Ectodermal cell (in vitro differentiated cells): ENCODE results near the gene OR56A5.
"Not testable (repeated sequence)": the region's sequence is repeated elsewhere in the genome, so short reads cannot be mapped to it uniquely, and the experiment has no call there.

Experiments
- H3K27ac ChIP-seq: 2 replicates; pipeline ENCODE4 v1.7.0; 2013; ENCODE audit warnings: mild to moderate bottlenecking, low read depth, low read length; ENCODE audit not compliant: insufficient read depth, poor library complexity, severe bottlenecking
- H3K27me3 ChIP-seq: 2 replicates; pipeline ENCODE4 v1.7.0; 2013; ENCODE audit warnings: mild to moderate bottlenecking, low read length; ENCODE audit not compliant: insufficient read depth, control insufficient read depth, poor library complexity, severe bottlenecking
- H3K36me3 ChIP-seq: one replicate; pipeline ENCODE4 v1.7.0; 2013; ENCODE audit warnings: low read length; ENCODE audit not compliant: control insufficient read depth, insufficient read depth
- H3K4me1 ChIP-seq: one replicate; pipeline ENCODE4 v1.7.0; 2013; ENCODE audit warnings: low read length; ENCODE audit not compliant: control insufficient read depth, insufficient read depth
- H3K4me3 ChIP-seq: 2 replicates; pipeline ENCODE4 v1.7.0; 2013; ENCODE audit warnings: low read depth, low read length, control low read depth; ENCODE audit not compliant: insufficient read depth
- H3K9me3 ChIP-seq: 2 replicates; pipeline ENCODE4 v1.7.0; 2013; ENCODE audit warnings: mild to moderate bottlenecking, low read length, moderate library complexity; ENCODE audit not compliant: control insufficient read depth
- WGBS, 2 experiments: methylation state at CpG; one replicate each; pipeline ENCODE4 v1.1.7; 2013; ENCODE audit warnings: missing lambda C conversion rate in 2 of 2; 5-methylcytosine and 5-hydroxymethylcytosine counted together

OR56A5 gene

DNA sequence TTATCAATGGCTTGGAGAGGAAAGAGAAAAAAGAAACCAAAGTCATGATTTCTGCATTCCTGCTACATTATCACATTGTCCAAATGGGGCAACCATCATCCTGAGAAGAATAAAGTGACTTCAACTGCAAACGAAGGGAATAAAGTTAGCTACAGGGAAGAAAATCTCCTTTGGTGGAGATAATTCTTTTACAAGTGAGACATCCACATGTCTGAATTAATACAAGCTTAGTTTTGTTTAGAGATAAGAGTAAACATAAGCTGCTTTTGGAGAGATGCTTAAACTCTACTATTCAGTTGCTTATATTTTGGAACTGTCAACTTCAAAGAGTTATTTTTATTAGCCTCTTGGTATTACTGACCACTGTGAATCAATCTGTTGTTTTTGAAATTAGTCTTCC is 18.6 kb upstream of the OR56A5 start, which contains the start of gene OR52L1:
Gene OR52L1 (minus strand): TSS at position 101 of the 400 bp plus-strand sequence. CDS start 55 bp downstream, at position 46.
- Histone ChIP-seq H3K9me3 (no peaks in the 10 kb centered on the region), H3K27ac (no peak within 1 kb of the TSS), H3K36me3 (no peaks in the 10 kb centered on the region), H3K4me1 (no peaks in the 10 kb centered on the region), H3K4me3 (no peak within 1 kb of the TSS), H3K27me3 (no peaks in the 10 kb centered on the region)
- WGBS, 2 experiments = 92% methylated on average over 1 of the region's 1 CpG; no CpG with 5 or more reads in 1 of the 2 experiments

- no peak overlapping the region for H3K4me3 ChIP-seq
- 60 to 86% methylated on average over 1 of the region's 1 CpG for WGBS, 2 experiments
- H3K27ac ChIP-seq = no peak overlapping the region
- no peaks in the 10 kb centered on the region for H3K4me1 ChIP-seq
- H3K27me3 ChIP-seq = no peaks in the 10 kb centered on the region
- H3K9me3 ChIP-seq = no peaks in the 10 kb centered on the region
- H3K36me3 ChIP-seq = no peaks in the 10 kb centered on the region
Observed at GRCh38 chr11:5983443-5983842, 15.1 kb upstream of the OR56A5 start.

DNA sequence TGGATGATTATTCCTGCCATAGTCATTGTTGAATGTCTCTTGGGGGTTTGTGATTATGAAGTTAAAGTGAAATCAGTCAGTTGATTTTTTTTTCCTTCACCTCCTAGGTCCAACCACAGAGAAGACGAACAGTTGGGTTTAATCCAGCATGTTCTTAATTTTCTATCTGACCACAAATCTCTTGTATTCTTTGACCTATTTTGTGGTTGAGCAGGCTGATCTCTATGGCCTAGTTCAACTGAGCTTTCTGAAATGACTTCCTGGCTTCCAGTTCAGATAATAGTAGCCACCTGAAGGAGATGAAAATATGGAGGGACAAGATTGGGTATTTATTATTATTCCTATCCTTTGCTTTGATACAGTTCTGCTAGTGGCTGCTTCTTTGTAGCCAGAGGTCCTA is 5.2 kb upstream of the OR56A5 start:
- no peaks in the 10 kb centered on the region for H3K36me3 ChIP-seq
- no peaks in the 10 kb centered on the region for H3K4me1 ChIP-seq
- WGBS, 2 experiments = 81 to 100% methylated on average over 1 of the region's 1 CpG
- no peak overlapping the region for H3K4me3 ChIP-seq
- no peaks in the 10 kb centered on the region for H3K9me3 ChIP-seq
- H3K27ac ChIP-seq = no peak overlapping the region
- no peaks in the 10 kb centered on the region for H3K27me3 ChIP-seq

DNA sequence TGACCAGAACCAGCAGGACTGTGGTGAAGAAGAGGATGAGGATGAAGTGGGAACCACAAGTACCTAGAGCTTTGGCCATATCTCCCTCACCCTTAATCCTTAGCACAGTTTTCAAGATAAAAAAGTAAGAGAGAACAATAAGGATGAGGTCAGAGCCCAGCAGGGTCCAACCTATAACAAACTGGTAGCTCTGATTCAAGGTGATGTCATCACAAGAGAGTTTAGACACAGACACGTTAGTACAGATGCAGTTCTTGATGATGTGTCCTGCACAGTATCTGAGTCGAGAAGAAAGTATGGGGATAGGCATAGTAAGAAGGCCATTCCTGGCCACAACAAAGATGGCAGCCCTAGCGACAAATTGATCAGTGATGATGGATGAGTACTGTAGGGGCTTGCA is 586 bp downstream of the OR56A5 start:
- Histone ChIP-seq H3K4me3 (no peak overlapping the region), H3K27ac (no peak overlapping the region), H3K9me3 (no peaks in the 10 kb centered on the region), H3K36me3 (no peaks in the 10 kb centered on the region), H3K27me3 (no peaks in the 10 kb centered on the region), H3K4me1 (no peaks in the 10 kb centered on the region)
- WGBS, 2 experiments = 59 to 62% methylated on average over 3 of the region's 3 CpGs

GRCh38 chr11:5966958-5967357 is 1.3 kb downstream of the OR56A5 start:
- WGBS, 2 experiments = 83 to 94% methylated on average over 1 to 2 of the region's 2 CpGs
- Histone ChIP-seq H3K36me3 (no peaks in the 10 kb centered on the region), H3K9me3 (no peaks in the 10 kb centered on the region), H3K4me3 (no peak overlapping the region), H3K4me1 (no peaks in the 10 kb centered on the region), H3K27me3 (no peaks in the 10 kb centered on the region), H3K27ac (no peak overlapping the region)

GRCh38 chr11:5960704-5961320 is 7.5 kb downstream of the OR56A5 start:
- not testable (repeated sequence) for H3K27ac ChIP-seq, H3K36me3 ChIP-seq, H3K4me1 ChIP-seq, H3K27me3 ChIP-seq, H3K9me3 ChIP-seq, H3K4me3 ChIP-seq
- WGBS, 2 experiments = 90% methylated on average over 40 of the region's 40 CpGs

DNA sequence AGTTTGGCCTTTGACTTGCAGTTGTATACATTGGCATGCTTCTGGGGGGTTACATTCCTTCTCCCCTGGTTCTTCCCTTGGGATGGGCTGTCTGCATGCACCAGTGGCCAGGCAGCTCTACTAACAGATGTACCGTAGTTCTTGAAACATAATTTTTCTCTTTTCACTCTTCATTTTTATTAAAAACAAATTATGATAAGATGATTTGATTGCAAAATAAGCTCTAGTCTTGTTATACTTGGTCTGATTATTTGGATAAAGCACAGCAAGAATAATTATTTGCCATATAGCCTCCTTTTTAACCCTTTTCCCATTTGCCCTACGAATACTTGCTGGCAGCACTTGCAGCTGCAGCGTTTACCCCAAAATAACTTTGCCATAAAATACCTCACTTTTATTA is 12.7 kb downstream of the OR56A5 start:
- Histone ChIP-seq H3K27ac (no peak overlapping the region), H3K36me3 (no peaks in the 10 kb centered on the region), H3K4me3 (no peak overlapping the region), H3K9me3 (no peaks in the 10 kb centered on the region), H3K4me1 (no peaks in the 10 kb centered on the region), H3K27me3 (no peaks in the 10 kb centered on the region)
- WGBS, 2 experiments = 91 to 94% methylated on average over 2 of the region's 3 CpGs

DNA sequence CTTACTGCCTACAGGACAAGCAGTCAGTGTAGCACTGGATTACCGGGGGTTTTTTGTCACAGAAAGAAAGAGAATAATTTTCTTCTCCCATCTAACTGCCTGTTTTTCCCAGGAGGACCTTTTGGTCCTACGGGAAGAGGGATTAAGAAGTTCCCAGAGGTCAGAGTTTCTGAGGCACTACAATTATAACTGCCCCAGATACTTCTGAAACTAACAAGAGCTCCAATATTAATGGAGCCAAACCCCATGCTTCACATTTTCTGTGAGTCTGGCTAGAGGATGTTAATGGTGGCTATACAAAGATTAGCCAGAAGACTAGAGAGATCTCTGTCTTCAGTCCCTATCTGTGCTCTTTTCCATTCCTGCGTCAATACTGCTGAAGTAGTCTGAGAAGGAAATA is 26.3 kb downstream of the OR56A5 start, which contains the start of gene OR56A3:
Gene OR56A3 (plus strand): TSS at position 301 of the 400 bp plus-strand sequence. CDS start 5,096 bp downstream, outside the sequence.
- no peaks in the 10 kb centered on the region for H3K9me3 ChIP-seq
- H3K4me1 ChIP-seq = no peaks in the 10 kb centered on the region
- H3K27me3 ChIP-seq = no peaks in the 10 kb centered on the region
- H3K27ac ChIP-seq = no peak within 1 kb of the TSS
- 90 to 96% methylated on average over 3 of the region's 3 CpGs for WGBS, 2 experiments
- H3K36me3 ChIP-seq = no peaks in the 10 kb centered on the region
- no peak within 1 kb of the TSS for H3K4me3 ChIP-seq

DNA sequence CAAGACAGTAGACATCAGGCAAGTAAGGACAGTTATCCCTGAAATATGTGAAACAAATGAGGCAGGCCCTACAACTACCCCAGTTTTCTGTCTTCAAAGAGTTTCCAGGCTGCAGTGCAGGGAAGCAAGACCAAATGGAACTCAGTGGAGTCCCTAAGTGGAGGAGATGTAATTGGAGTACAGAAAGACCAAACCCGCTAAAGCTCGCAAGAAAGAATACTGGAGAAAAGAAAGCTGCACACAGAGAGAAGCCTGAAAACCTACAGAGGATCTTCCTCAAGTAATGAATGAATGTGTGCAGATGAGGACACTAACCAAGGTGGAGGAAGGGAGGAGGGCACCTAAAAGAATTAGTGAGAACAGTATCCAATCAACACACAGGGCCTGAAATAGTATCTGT is 27.5 kb downstream of the OR56A5 start:
- Histone ChIP-seq H3K4me1 (no peaks in the 10 kb centered on the region), H3K4me3 (no peak overlapping the region), H3K9me3 (no peaks in the 10 kb centered on the region), H3K36me3 (no peaks in the 10 kb centered on the region), H3K27ac (no peak overlapping the region), H3K27me3 (no peaks in the 10 kb centered on the region)
- 96 to 98% methylated on average over 2 of the region's 2 CpGs for WGBS, 2 experiments

GRCh38 chr11:5938603-5938965 is 29.7 kb downstream of the OR56A5 start:
- no peak overlapping the region for H3K27ac ChIP-seq
- H3K9me3 ChIP-seq = no peaks in the 10 kb centered on the region
- no peak overlapping the region for H3K4me3 ChIP-seq
- H3K27me3 ChIP-seq = no peaks in the 10 kb centered on the region
- WGBS, 2 experiments = 96 to 97% methylated on average over 21 of the region's 21 CpGs
- no peaks in the 10 kb centered on the region for H3K36me3 ChIP-seq
- H3K4me1 ChIP-seq = no peaks in the 10 kb centered on the region
